HFFc6 (cell line): ENCODE data around the gene CALCR. TPM values are rescaled to one million over a fixed set of nuclear protein-coding genes. Genes with fewer than 3 reads are reported as not detected.

ENCODE experiments used
- DNase-seq: peaks from one replicate; pipeline ENCODE4 v3.0.0-alpha.2; 2018
- H3K27ac Mint-ChIP-seq: 2 replicates; pipeline ENCODE4 v1.8.0; 2020; ENCODE audit warnings: mild to moderate bottlenecking, mixed read lengths
- H3K27me3 Mint-ChIP-seq: 2 replicates; pipeline ENCODE4 v1.8.0; 2021; ENCODE audit warnings: mild to moderate bottlenecking, moderate library complexity, mixed read lengths; ENCODE audit not compliant: insufficient read depth
- H3K36me3 Mint-ChIP-seq: 2 replicates; pipeline ENCODE4 v1.8.0; 2021; ENCODE audit warnings: low read depth, mixed read lengths
- H3K4me1 Mint-ChIP-seq: 2 replicates; pipeline ENCODE4 v1.8.0; 2020; ENCODE audit warnings: low read depth, mixed read lengths
- H3K4me3 Mint-ChIP-seq: 2 replicates; pipeline ENCODE4 v1.8.0; 2020; ENCODE audit warnings: mild to moderate bottlenecking, moderate library complexity, mixed read lengths
- H3K9me3 Mint-ChIP-seq: 2 replicates; pipeline ENCODE4 v1.8.0; 2020; ENCODE audit warnings: mild to moderate bottlenecking, mixed read lengths
- CTCF ChIP-seq: fragments of 200-600 bp; sonication (generic); IDR thresholded peaks from 2 replicates; pipeline ENCODE4 v1.5.0; 2021; ENCODE audit warnings: antibody characterized with exemption, mild to moderate bottlenecking
- total RNA-seq, 6 experiments: library from RNA; stranded (reverse); fragmentation: NEBNext Ultra II Directional; extraction: Animal tissue kit (Norgen Biotek cat#: 25700); gene quantifications; 2 replicates in 1 of 6; 3 replicates in 5 of 6; pipeline ENCODE4 v1.2.3, GENCODE V29; 2021

Gene CALCR
- total RNA-seq, 6 experiments from 2014 or later, result not detected

GRCh38 chr7:93426155-93426696, 148.3 kb downstream of the CALCR start:
- peaks cover 15% of the 10 kb centered on the region; the same call in 1 of the 2 replicates for H3K27me3 Mint-ChIP-seq
- H3K4me3 Mint-ChIP-seq, result no peak overlapping the region
- H3K36me3 Mint-ChIP-seq, result no peaks in the 10 kb centered on the region
- H3K27ac Mint-ChIP-seq, result no peak overlapping the region
- TF ChIP-seq CTCF, result no peak
- DNase-seq, result no peak
- no peaks in the 10 kb centered on the region for H3K9me3 Mint-ChIP-seq
- H3K4me1 Mint-ChIP-seq, result no peaks in the 10 kb centered on the region

GRCh38 chr7:93414574-93414973, 159.9 kb downstream of the CALCR start:
- no peak for DNase-seq
- no peak for TF ChIP-seq CTCF
- no peaks in the 10 kb centered on the region for H3K27me3 Mint-ChIP-seq
- H3K4me1 Mint-ChIP-seq, result no peaks in the 10 kb centered on the region
- H3K9me3 Mint-ChIP-seq, result no peaks in the 10 kb centered on the region
- no peaks in the 10 kb centered on the region for H3K36me3 Mint-ChIP-seq
- no peak overlapping the region for H3K4me3 Mint-ChIP-seq
- H3K27ac Mint-ChIP-seq, result no peak overlapping the region

- TF ChIP-seq CTCF, result no peak
- no peak for DNase-seq
- Mint-ChIP-seq H3K36me3 (no peaks in the 10 kb centered on the region), H3K27me3 (no peaks in the 10 kb centered on the region), H3K27ac (no peak overlapping the region), H3K9me3 (peaks cover 7% of the 10 kb centered on the region; the same call in 1 of the 2 replicates), H3K4me1 (no peaks in the 10 kb centered on the region), H3K4me3 (no peak overlapping the region)
These were observed 165.2 kb downstream of the CALCR start for GRCh38 chr7:93409324-93409723.

GRCh38 chr7:93407239-93407638, 167.3 kb downstream of the CALCR start:
- peaks cover 7% of the 10 kb centered on the region; the same call in 1 of the 2 replicates for H3K9me3 Mint-ChIP-seq

GRCh38 chr7:93402944-93403343, 171.6 kb downstream of the CALCR start:
- H3K27ac Mint-ChIP-seq, result no peak overlapping the region
- peaks cover 8% of the 10 kb centered on the region; the same call in 1 of the 2 replicates for H3K27me3 Mint-ChIP-seq
- no peak overlapping the region for H3K4me3 Mint-ChIP-seq
- H3K4me1 Mint-ChIP-seq, result no peaks in the 10 kb centered on the region
- no peak for TF ChIP-seq CTCF
- DNase-seq, result no peak
- no peaks in the 10 kb centered on the region for H3K36me3 Mint-ChIP-seq
- H3K9me3 Mint-ChIP-seq, result peaks cover 7% of the 10 kb centered on the region; the same call in 1 of the 2 replicates

More at GRCh38 chr7:93407239-93407638, 167.3 kb downstream of the CALCR start:
- Mint-ChIP-seq H3K27me3 (peaks cover 2% of the 10 kb centered on the region; the same call in 1 of the 2 replicates), H3K4me1 (no peaks in the 10 kb centered on the region), H3K27ac (no peak overlapping the region), H3K36me3 (no peaks in the 10 kb centered on the region), H3K4me3 (no peak overlapping the region)
- DNase-seq, result no peak
- no peak for TF ChIP-seq CTCF
